GM12873 (cell line): ENCODE measurements around the gene ITPR3.

ENCODE experiments used
- CTCF ChIP-seq: IDR thresholded peaks from 2 replicates; pipeline ENCODE4 v1.5.1; 2012; ENCODE audit warnings: low read depth, mild to moderate bottlenecking, moderate library complexity, low read length, control low read depth; ENCODE audit not compliant: insufficient read depth; ENCODE audit errors: missing control alignments

The ITPR3 gene

GRCh38 chr6:33679761-33680160, 58.6 kb downstream of the ITPR3 start:
- TF ChIP-seq CTCF: no peak

- TF ChIP-seq CTCF: no peak
Observed at GRCh38 chr6:33682341-33682740, 61.2 kb downstream of the ITPR3 start.

- no peak for TF ChIP-seq CTCF
Observed at GRCh38 chr6:33683051-33683571, 62.0 kb downstream of the ITPR3 start.

- no peak for TF ChIP-seq CTCF
Observed at GRCh38 chr6:33683576-33684427, 62.7 kb downstream of the ITPR3 start.

- no peak for TF ChIP-seq CTCF
Observed at GRCh38 chr6:33684428-33684896, 63.3 kb downstream of the ITPR3 start.

GRCh38 chr6:33684983-33685382, 63.9 kb downstream of the ITPR3 start:
- no peak for TF ChIP-seq CTCF

GRCh38 chr6:33685411-33686224, 64.5 kb downstream of the ITPR3 start:
- no peak for TF ChIP-seq CTCF
